ENCODE measurements around the gene NAGLU.

NAGLU gene

GRCh38 chr17:42536048-42536371 is at the start of gene NAGLU:
NAGLU (plus strand) TSS chr17:42536241; CDS start chr17:42536273, 32 bp downstream.
- H3K4me1 ChIP-seq (ENCODE audit: insufficient read depth, low read length), result peaks cover 12% of the 10 kb centered on the region
- H3K9ac ChIP-seq (ENCODE audit: low read depth, low read length), result peak within 1 kb of the TSS; percentile 53
- H3K9me3 ChIP-seq (ENCODE audit: control insufficient read depth, insufficient read depth, low read length), result no peaks in the 10 kb centered on the region
- H3K36me3 ChIP-seq (ENCODE audit: insufficient read depth, low read length), result no peaks in the 10 kb centered on the region

GRCh38 chr17:42488032-42488431 is 48.0 kb upstream of the NAGLU start:
- no peaks in the 10 kb centered on the region for H3K4me1 ChIP-seq (ENCODE audit: insufficient read depth, low read length)
- H3K36me3 ChIP-seq (ENCODE audit: insufficient read depth, low read length), result peaks cover 23% of the 10 kb centered on the region
- H3K9ac ChIP-seq (ENCODE audit: low read depth, low read length), result no peak overlapping the region
- no peaks in the 10 kb centered on the region for H3K9me3 ChIP-seq (ENCODE audit: control insufficient read depth, insufficient read depth, low read length)

- Histone ChIP-seq H3K9me3 (ENCODE audit: control insufficient read depth, insufficient read depth, low read length) (no peaks in the 10 kb centered on the region), H3K36me3 (ENCODE audit: insufficient read depth, low read length) (peaks cover 17% of the 10 kb centered on the region), H3K4me1 (ENCODE audit: insufficient read depth, low read length) (no peaks in the 10 kb centered on the region), H3K9ac (ENCODE audit: low read depth, low read length) (no peak overlapping the region)
These were observed 42.7 kb upstream of the NAGLU start for GRCh38 chr17:42493319-42493718.

GRCh38 chr17:42494673-42495072 is 41.4 kb upstream of the NAGLU start:
- Histone ChIP-seq H3K36me3 (ENCODE audit: insufficient read depth, low read length) (peaks cover 14% of the 10 kb centered on the region), H3K4me1 (ENCODE audit: insufficient read depth, low read length) (no peaks in the 10 kb centered on the region), H3K9ac (ENCODE audit: low read depth, low read length) (no peak overlapping the region), H3K9me3 (ENCODE audit: control insufficient read depth, insufficient read depth, low read length) (no peaks in the 10 kb centered on the region)

- Histone ChIP-seq H3K4me1 (ENCODE audit: insufficient read depth, low read length) (no peaks in the 10 kb centered on the region), H3K9ac (ENCODE audit: low read depth, low read length) (no peak overlapping the region), H3K36me3 (ENCODE audit: insufficient read depth, low read length) (peaks cover 33% of the 10 kb centered on the region), H3K9me3 (ENCODE audit: control insufficient read depth, insufficient read depth, low read length) (no peaks in the 10 kb centered on the region)
These were observed 37.2 kb upstream of the NAGLU start for GRCh38 chr17:42498828-42499227.

- H3K4me1 ChIP-seq (ENCODE audit: insufficient read depth, low read length), result no peaks in the 10 kb centered on the region
- H3K9ac ChIP-seq (ENCODE audit: low read depth, low read length), result no peak overlapping the region
- peaks cover 26% of the 10 kb centered on the region for H3K36me3 ChIP-seq (ENCODE audit: insufficient read depth, low read length)
- no peaks in the 10 kb centered on the region for H3K9me3 ChIP-seq (ENCODE audit: control insufficient read depth, insufficient read depth, low read length)
These were observed 34.0 kb upstream of the NAGLU start for GRCh38 chr17:42502091-42502490.

- Histone ChIP-seq H3K36me3 (ENCODE audit: insufficient read depth, low read length) (peaks cover 26% of the 10 kb centered on the region), H3K9ac (ENCODE audit: low read depth, low read length) (no peak overlapping the region), H3K4me1 (ENCODE audit: insufficient read depth, low read length) (no peaks in the 10 kb centered on the region), H3K9me3 (ENCODE audit: control insufficient read depth, insufficient read depth, low read length) (no peaks in the 10 kb centered on the region)
These were observed 33.1 kb upstream of the NAGLU start for GRCh38 chr17:42502926-42503325.

- Histone ChIP-seq H3K36me3 (ENCODE audit: insufficient read depth, low read length) (peaks cover 3% of the 10 kb centered on the region; the same call in 1 of the 2 replicates), H3K9me3 (ENCODE audit: control insufficient read depth, insufficient read depth, low read length) (no peaks in the 10 kb centered on the region), H3K9ac (ENCODE audit: low read depth, low read length) (no peak overlapping the region), H3K4me1 (ENCODE audit: insufficient read depth, low read length) (no peaks in the 10 kb centered on the region)
These were observed 28.4 kb upstream of the NAGLU start for GRCh38 chr17:42507671-42508070.

- Histone ChIP-seq H3K9ac (ENCODE audit: low read depth, low read length) (no peak overlapping the region), H3K9me3 (ENCODE audit: control insufficient read depth, insufficient read depth, low read length) (no peaks in the 10 kb centered on the region), H3K4me1 (ENCODE audit: insufficient read depth, low read length) (no peaks in the 10 kb centered on the region), H3K36me3 (ENCODE audit: insufficient read depth, low read length) (no peaks in the 10 kb centered on the region; the same call in 1 of the 2 replicates)
These were observed 27.4 kb upstream of the NAGLU start for GRCh38 chr17:42508426-42509165.

GRCh38 chr17:42509409-42509808 is 26.6 kb upstream of the NAGLU start:
- no peaks in the 10 kb centered on the region; the same call in 1 of the 2 replicates for H3K36me3 ChIP-seq (ENCODE audit: insufficient read depth, low read length)
- no peak overlapping the region for H3K9ac ChIP-seq (ENCODE audit: low read depth, low read length)
- H3K9me3 ChIP-seq (ENCODE audit: control insufficient read depth, insufficient read depth, low read length), result no peaks in the 10 kb centered on the region
- H3K4me1 ChIP-seq (ENCODE audit: insufficient read depth, low read length), result no peaks in the 10 kb centered on the region

- no peaks in the 10 kb centered on the region for H3K4me1 ChIP-seq (ENCODE audit: insufficient read depth, low read length)
- no peak overlapping the region for H3K9ac ChIP-seq (ENCODE audit: low read depth, low read length)
- no peaks in the 10 kb centered on the region for H3K9me3 ChIP-seq (ENCODE audit: control insufficient read depth, insufficient read depth, low read length)
- no peaks in the 10 kb centered on the region; the same call in 1 of the 2 replicates for H3K36me3 ChIP-seq (ENCODE audit: insufficient read depth, low read length)
These were observed 26.2 kb upstream of the NAGLU start for GRCh38 chr17:42509841-42510240.

GRCh38 chr17:42512246-42512645 is 23.8 kb upstream of the NAGLU start:
- H3K4me1 ChIP-seq (ENCODE audit: insufficient read depth, low read length), result no peaks in the 10 kb centered on the region
- H3K36me3 ChIP-seq (ENCODE audit: insufficient read depth, low read length), result no peaks in the 10 kb centered on the region; the same call in 1 of the 2 replicates
- H3K9ac ChIP-seq (ENCODE audit: low read depth, low read length), result no peak overlapping the region
- H3K9me3 ChIP-seq (ENCODE audit: control insufficient read depth, insufficient read depth, low read length), result no peaks in the 10 kb centered on the region

- Histone ChIP-seq H3K9ac (ENCODE audit: low read depth, low read length) (no peak overlapping the region), H3K36me3 (ENCODE audit: insufficient read depth, low read length) (no peaks in the 10 kb centered on the region; the same call in 1 of the 2 replicates), H3K4me1 (ENCODE audit: insufficient read depth, low read length) (no peaks in the 10 kb centered on the region), H3K9me3 (ENCODE audit: control insufficient read depth, insufficient read depth, low read length) (no peaks in the 10 kb centered on the region)
These were observed 23.2 kb upstream of the NAGLU start for GRCh38 chr17:42512733-42513251.

GRCh38 chr17:42513686-42514085 is 22.4 kb upstream of the NAGLU start:
- Histone ChIP-seq H3K4me1 (ENCODE audit: insufficient read depth, low read length) (peaks cover 6% of the 10 kb centered on the region; the same call in 1 of the 2 replicates), H3K36me3 (ENCODE audit: insufficient read depth, low read length) (no peaks in the 10 kb centered on the region; the same call in 1 of the 2 replicates), H3K9me3 (ENCODE audit: control insufficient read depth, insufficient read depth, low read length) (no peaks in the 10 kb centered on the region), H3K9ac (ENCODE audit: low read depth, low read length) (no peak overlapping the region)

GRCh38 chr17:42514279-42514678 is 21.8 kb upstream of the NAGLU start:
- Histone ChIP-seq H3K36me3 (ENCODE audit: insufficient read depth, low read length) (no peaks in the 10 kb centered on the region; the same call in 1 of the 2 replicates), H3K9ac (ENCODE audit: low read depth, low read length) (no peak overlapping the region)

More at GRCh38 chr17:42514279-42514678, 21.8 kb upstream of the NAGLU start:
- Histone ChIP-seq H3K9me3 (ENCODE audit: control insufficient read depth, insufficient read depth, low read length) (no peaks in the 10 kb centered on the region), H3K4me1 (ENCODE audit: insufficient read depth, low read length) (peaks cover 11% of the 10 kb centered on the region)
